H1 (cell line): ENCODE results near the gene LOXHD1. TPM values are rescaled to one million over a fixed set of nuclear protein-coding genes. Genes with fewer than 3 reads are reported as not detected.

Experiments used
- CTCF ChIA-PET: fragments of 300-600 bp; sonication (Branson Sonifier 250); formaldehyde crosslinking; loops from one replicate; lab custom pipeline; 2021; ENCODE audit not compliant: partially characterized antibody; lab: Charles Lee
- POLR2A ChIA-PET: fragments of 300-600 bp; sonication (Branson Sonifier 250); formaldehyde crosslinking; loops from one replicate; lab custom pipeline; 2021; ENCODE audit warnings: inconsistent platforms; ENCODE audit not compliant: partially characterized antibody; lab: Charles Lee
- DNase-seq, 2 experiments: peaks; one replicate each; pipeline versions ENCODE4 v3.0.0 to v3.0.0-alpha.2; 2010 to 2022; ENCODE audit warnings: low spot score in 2 of 2, low read depth in 1 of 2, mixed read lengths in 1 of 2
- FAIRE-seq: peaks from 2 replicates; lab custom pipeline; 2011; peaks lifted over from hg19 to GRCh38; lab: Jason Lieb, UNC
- H2AFZ ChIP-seq: 2 replicates; pipeline ENCODE4 v1.8.1; 2012; ENCODE audit warnings: low read length, inconsistent platforms
- H2AK5ac ChIP-seq: 2 replicates; pipeline ENCODE4 v1.6.1; 2013; ENCODE audit warnings: low read depth, low read length
- H2BK120ac ChIP-seq: replicated peaks from 2 replicates; pipeline ENCODE3; 2013; ENCODE audit warnings: low read depth, low read length, inconsistent platforms
- H2BK12ac ChIP-seq: 2 replicates; pipeline ENCODE4 v1.6.1; 2013; ENCODE audit warnings: low read depth, low read length
- H2BK15ac ChIP-seq: 2 replicates; pipeline ENCODE4 v1.6.1; 2013; ENCODE audit warnings: low read length
- H2BK20ac ChIP-seq: 2 replicates; pipeline ENCODE4 v1.6.1; 2013; ENCODE audit warnings: low read length
- H2BK5ac ChIP-seq: 2 replicates; pipeline ENCODE4 v1.6.1; 2013; ENCODE audit warnings: low read depth, low read length
- H3K14ac ChIP-seq: 2 replicates; pipeline ENCODE4 v1.6.1; 2013; ENCODE audit warnings: inconsistent platforms; ENCODE audit not compliant: insufficient read length
- H3K18ac ChIP-seq: 2 replicates; pipeline ENCODE4 v1.6.1; 2013; ENCODE audit warnings: low read length; ENCODE audit errors: extremely low read depth
- H3K23ac ChIP-seq: 2 replicates; pipeline ENCODE4 v1.6.1; 2013; ENCODE audit warnings: inconsistent platforms; ENCODE audit not compliant: insufficient read length
- H3K23me2 ChIP-seq: 2 replicates; pipeline ENCODE4 v1.6.1; 2013; ENCODE audit warnings: low read depth, low read length
- H3K27ac ChIP-seq: 2 replicates; pipeline ENCODE4 v1.6.1; 2011; ENCODE audit warnings: low read depth, low read length, inconsistent platforms
- H3K27me3 ChIP-seq, 4 experiments: replicated peaks in 1 of 4; 1 replicate in 1 of 4; 2 replicates in 3 of 4; pipeline versions ENCODE4 v1.6.1 to v1.8.1; 2011 to 2013; ENCODE audit warnings: low read length in 3 of 4, mild to moderate bottlenecking in 3 of 4, inconsistent platforms in 2 of 4, mixed read lengths in 2 of 4, moderate library complexity in 1 of 4; ENCODE audit not compliant: control insufficient read depth in 3 of 4, insufficient read depth in 3 of 4; ENCODE audit errors: extremely low read depth in 1 of 4
- H3K36me3 ChIP-seq, 4 experiments: 2 replicates each; pipeline versions ENCODE4 v1.6.1 to v1.8.1; 2011 to 2013; ENCODE audit warnings: mild to moderate bottlenecking in 4 of 4, low read length in 3 of 4, moderate library complexity in 2 of 4, control low read depth in 1 of 4, inconsistent platforms in 1 of 4; ENCODE audit not compliant: insufficient read depth in 4 of 4, control insufficient read depth in 2 of 4
- H3K4ac ChIP-seq: replicated peaks from 2 replicates; pipeline ENCODE3; 2013; ENCODE audit warnings: low read length, low read depth, mixed read lengths, inconsistent platforms; ENCODE audit not compliant: insufficient read length
- H3K4me1 ChIP-seq, 4 experiments: replicated peaks in 1 of 4; 1 replicate in 1 of 4; 2 replicates in 3 of 4; pipeline versions ENCODE4 v1.6.1 to v1.8.1; 2011 to 2013; ENCODE audit warnings: low read length in 3 of 4, inconsistent platforms in 2 of 4, mixed read lengths in 1 of 4; ENCODE audit not compliant: insufficient read depth in 4 of 4, control insufficient read depth in 3 of 4
- H3K4me2 ChIP-seq, 2 experiments: 2 replicates each; pipeline versions ENCODE4 v1.6.1 to v1.8.1; 2011 to 2013; ENCODE audit warnings: low read depth in 2 of 2, low read length in 2 of 2, control low read depth in 1 of 2, inconsistent platforms in 1 of 2, mild to moderate bottlenecking in 1 of 2; ENCODE audit not compliant: insufficient read depth in 1 of 2
- H3K4me3 ChIP-seq, 4 experiments: fragments of 200-600, 300-600 bp in 1 of 4; sonication (generic), shearing (Covaris generic), sonication (Bioruptor Twin) in 1 of 4; 2 replicates each; pipeline versions ENCODE4 v1.5.1 to v1.8.1; 2011 to 2016; ENCODE audit warnings: low read length in 4 of 4, low read depth in 3 of 4, control low read depth in 2 of 4, inconsistent platforms in 2 of 4, mild to moderate bottlenecking in 2 of 4, mixed read lengths in 1 of 4, moderate library complexity in 1 of 4; ENCODE audit not compliant: insufficient read depth in 2 of 4; ENCODE audit errors: extremely low read depth in 1 of 4
- H3K56ac ChIP-seq: replicated peaks from 2 replicates; pipeline ENCODE3; 2013; ENCODE audit warnings: low read depth, mild to moderate bottlenecking, mixed read lengths, low read length, inconsistent platforms; ENCODE audit not compliant: insufficient read length
- H3K79me1 ChIP-seq: 2 replicates; pipeline ENCODE4 v1.6.1; 2013; ENCODE audit warnings: low read depth, low read length, control low read depth
- H3K79me2 ChIP-seq, 2 experiments: 2 replicates each; pipeline versions ENCODE4 v1.6.1 to v1.8.1; 2012 to 2013; ENCODE audit warnings: low read length in 2 of 2, mild to moderate bottlenecking in 2 of 2, inconsistent platforms in 1 of 2; ENCODE audit not compliant: insufficient read depth in 2 of 2, control insufficient read depth in 1 of 2
- H3K9ac ChIP-seq, 4 experiments: replicated peaks in 1 of 4; 1 replicate in 1 of 4; 2 replicates in 3 of 4; pipeline versions ENCODE4 v1.6.1 to v1.8.1; 2011 to 2013; ENCODE audit warnings: low read depth in 3 of 4, low read length in 3 of 4, control low read depth in 2 of 4, mild to moderate bottlenecking in 2 of 4, moderate library complexity in 2 of 4, inconsistent platforms in 1 of 4; ENCODE audit errors: extremely low read depth in 1 of 4
- H3K9me3 ChIP-seq, 2 experiments: 2 replicates each; pipeline versions ENCODE4 v1.6.1 to v1.8.1; 2012 to 2013; ENCODE audit warnings: mild to moderate bottlenecking in 2 of 2, moderate library complexity in 2 of 2, control low read depth in 1 of 2, inconsistent platforms in 1 of 2, low read depth in 1 of 2, low read length in 1 of 2, mixed read lengths in 1 of 2; ENCODE audit not compliant: insufficient read depth in 2 of 2
- H4K20me1 ChIP-seq, 2 experiments: replicated peaks in 1 of 2; 2 replicates each; pipeline versions ENCODE3 to v1.8.1; 2011 to 2013; ENCODE audit warnings: inconsistent platforms in 2 of 2, low read length in 2 of 2, mild to moderate bottlenecking in 1 of 2; ENCODE audit not compliant: insufficient read depth in 2 of 2, control insufficient read depth in 1 of 2
- H4K5ac ChIP-seq: 2 replicates; pipeline ENCODE4 v1.6.1; 2013; ENCODE audit warnings: low read length, low read depth, mixed read lengths, inconsistent platforms; ENCODE audit not compliant: insufficient read length
- H4K8ac ChIP-seq: 2 replicates; pipeline ENCODE4 v1.8.0; 2013; ENCODE audit warnings: mild to moderate bottlenecking, moderate library complexity, low read length, inconsistent platforms; ENCODE audit not compliant: insufficient read depth; ENCODE audit errors: extremely low read depth
- H4K91ac ChIP-seq: replicated peaks from 2 replicates; pipeline ENCODE3; 2013; ENCODE audit warnings: low read length, mixed read lengths, inconsistent platforms; ENCODE audit not compliant: insufficient read length
- CBX5 ChIP-seq: fragments of 300-800, 300-1000 bp; sonication (generic); IDR thresholded peaks from 2 replicates; pipeline ENCODE4 v1.7.1; 2016; ENCODE audit warnings: antibody characterized with exemption, low read length, low read depth
- EP300 ChIP-seq, 2 experiments: IDR thresholded peaks; 1 replicate in 1 of 2; 2 replicates in 1 of 2; pipeline ENCODE4 v1.6.1; 2011 to 2012; ENCODE audit warnings: low read depth in 2 of 2, low read length in 2 of 2, mild to moderate bottlenecking in 2 of 2, borderline replicate concordance in 1 of 2, inconsistent platforms in 1 of 2, moderate library complexity in 1 of 2
- HDAC6 ChIP-seq: IDR thresholded peaks from one replicate; pipeline ENCODE4 v1.7.1; 2012; ENCODE audit warnings: low read depth, mild to moderate bottlenecking, inconsistent platforms, low read length, moderate library complexity
- KDM4A ChIP-seq: IDR thresholded peaks from one replicate; pipeline ENCODE4 v1.7.1; 2012; ENCODE audit warnings: low read depth, mild to moderate bottlenecking, moderate library complexity, low read length, inconsistent platforms; ENCODE audit not compliant: severe bottlenecking
- NRF1 ChIP-seq: IDR thresholded peaks from 2 replicates; pipeline ENCODE4 v1.6.1; 2011; ENCODE audit warnings: mild to moderate bottlenecking, low read depth, low read length, improper control_type of control experiment
- POLR2AphosphoS5 ChIP-seq: IDR thresholded peaks from 2 replicates; pipeline ENCODE4 v1.6.1; 2011; ENCODE audit warnings: low read depth, low read length
- RFX5 ChIP-seq: IDR thresholded peaks from 2 replicates; pipeline ENCODE4 v1.6.1; 2011; ENCODE audit warnings: low read depth, low read length, improper control_type of control experiment, borderline replicate concordance
- TEAD4 ChIP-seq: IDR thresholded peaks from 2 replicates; pipeline ENCODE4 v1.6.1; 2012; ENCODE audit warnings: low read depth, low read length, inconsistent platforms, mixed read lengths
- WGBS, 2 experiments: shearing (Covaris generic) in 1 of 2; methylation state at CpG; one replicate each; pipeline versions ENCODE4 v1.1.6 to v1.1.7; 2013 to 2015; ENCODE audit warnings: low lambda C conversion rate in 2 of 2, mixed read lengths in 2 of 2, inconsistent platforms in 1 of 2, low coverage in 1 of 2, missing lambda C conversion rate in 1 of 2; ENCODE audit not compliant: insufficient replicate concordance in 2 of 2, insufficient coverage in 1 of 2, insufficient read length in 1 of 2; ENCODE audit errors: extremely low coverage in 1 of 2, missing lambda C conversion rate in 1 of 2; 5-methylcytosine and 5-hydroxymethylcytosine counted together
- polyA plus RNA-seq, 7 experiments: library from polyadenylated mRNA; depleted of rRNA in 3 of 7; stranded (reverse) in 5 of 7; unstranded in 2 of 7; fragments of >200 nt in 5 of 7; fragments of 200-250 nt in 2 of 7; gene quantifications; 1 replicate in 5 of 7; 2 replicates in 1 of 7; 4 replicates in 1 of 7; pipeline versions ENCODE4 v1.2.1 to v1.2.3, GENCODE V29; 2011 to 2013; ENCODE audit warnings: missing spikeins in 2 of 7, mixed read lengths in 2 of 7
- total RNA-seq: library from RNA; stranded (reverse); fragmentation: NEBNext Ultra II Directional; extraction: Animal tissue kit (Norgen Biotek cat#: 25700); gene quantifications from 2 replicates; pipeline ENCODE4 v1.2.1, GENCODE V29; 2021
- TF ChIP-seq, protein P1 (sequence below), 3 experiments: IDR thresholded peaks; 1 replicate in 2 of 3; 2 replicates in 1 of 3; pipeline versions ENCODE4 v1.5.1 to v1.6.1; 2011; ENCODE audit warnings: low read length in 3 of 3, mild to moderate bottlenecking in 3 of 3, inconsistent platforms in 2 of 3, low read depth in 1 of 3, moderate library complexity in 1 of 3; ENCODE audit not compliant: insufficient read depth in 1 of 3; ENCODE audit errors: control extremely low read depth in 1 of 3

The LOXHD1 gene
- total and polyA plus RNA-seq, 2 of the 8 experiments (the other 6 are each of a cell fraction or from before 2014, with no cell fraction given) = 0.02 TPM; not detected in 1

DNA sequence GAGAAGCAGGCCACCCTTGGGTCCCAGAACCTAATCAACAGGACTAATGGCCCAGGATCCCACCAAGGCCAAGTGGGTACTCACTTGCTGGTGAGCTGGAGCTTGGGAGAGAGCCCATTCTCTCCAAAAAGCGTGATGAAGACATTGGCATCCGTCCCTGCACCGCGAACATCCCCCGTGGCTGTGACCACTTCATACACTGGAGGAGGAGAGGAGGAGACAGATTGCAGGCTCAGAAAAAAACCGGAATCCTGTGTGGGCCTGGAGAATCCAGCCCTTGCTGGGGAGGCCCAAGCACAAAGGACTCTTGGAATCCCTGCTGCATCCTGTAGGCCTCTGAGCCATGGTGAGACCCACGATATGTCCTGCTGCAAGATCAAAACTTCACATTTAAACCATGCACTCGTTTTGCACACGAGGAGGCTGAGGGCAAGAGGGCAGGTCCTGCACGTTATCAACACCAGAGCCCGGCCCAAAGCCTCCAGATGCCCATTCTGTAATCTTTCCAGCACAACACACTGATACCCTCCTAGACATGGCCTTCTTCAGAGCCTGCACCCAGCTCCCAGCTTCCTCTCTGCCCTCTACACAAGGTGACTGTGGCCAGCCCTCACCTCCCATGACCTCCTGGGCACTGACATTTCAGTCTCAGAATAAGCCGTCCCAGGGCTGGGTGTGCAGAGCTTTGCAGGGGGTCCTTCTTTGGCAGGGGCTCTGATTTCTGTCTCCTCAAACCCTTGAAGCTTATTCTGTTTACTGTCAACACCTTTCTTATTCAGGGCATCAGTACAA lies 7.8 kb downstream of the LOXHD1 start:
- no peaks in the 10 kb centered on the region for H3K79me2 ChIP-seq
- no peak for FAIRE-seq
- ChIA-PET CTCF (interaction anchor here (0.7 to 5.1 kb wide), 11 partner anchors 9 to 368 kb away, joined by 3 to 47 read pairs (median 5); partner anchors contain the start of gene LOXHD1), POLR2A (interaction anchor here (1.4 kb wide), 1 partner anchor 9 kb away, joined by 4 read pairs; no protein-coding TSS in a partner anchor)
- H3K4ac ChIP-seq = no peak overlapping the region
- H2AFZ ChIP-seq = no peak overlapping the region
- H3K27ac ChIP-seq = no peak overlapping the region
- 88% methylated on average over 12 of the region's 12 CpGs; no CpG with 5 or more reads in 1 of the 2 experiments for WGBS, 2 experiments
- H3K9me3 ChIP-seq = no peaks in the 10 kb centered on the region
- H2AK5ac ChIP-seq = 0 out of 2 replicates have a peak overlapping the region, but pooled peaks have one; percentile 82
- H3K79me1 ChIP-seq = no peaks in the 10 kb centered on the region
- no peaks in the 10 kb centered on the region for H3K27me3 ChIP-seq
- no peaks in the 10 kb centered on the region for H4K20me1 ChIP-seq
- H2BK120ac ChIP-seq = no peak overlapping the region
- no peak overlapping the region for H3K4me3 ChIP-seq
- H3K23me2 ChIP-seq = no peaks in the 10 kb centered on the region
- H2BK5ac ChIP-seq = no peak overlapping the region
- no peak overlapping the region for H3K18ac ChIP-seq
- no peak overlapping the region for H4K91ac ChIP-seq
- no peak overlapping the region for H2BK20ac ChIP-seq
- H3K56ac ChIP-seq = no peak overlapping the region
- no peak overlapping the region for H3K14ac ChIP-seq
- H2BK15ac ChIP-seq = no peak overlapping the region
- H4K8ac ChIP-seq = peak overlapping the region; percentile 17; the same call in 1 of the 2 replicates
- no peak for DNase-seq
- H3K4me1 ChIP-seq = no peaks in the 10 kb centered on the region; a peak in 1 of 7 replicates
- H2BK12ac ChIP-seq = no peak overlapping the region
- no peak overlapping the region for H3K9ac ChIP-seq
- H4K5ac ChIP-seq = no peak overlapping the region
- no peak overlapping the region for H3K23ac ChIP-seq
- H3K36me3 ChIP-seq = no peaks in the 10 kb centered on the region
- no peak overlapping the region for H3K4me2 ChIP-seq
- no peak for TF ChIP-seq KDM4A
- TF ChIP-seq, protein P1, sequence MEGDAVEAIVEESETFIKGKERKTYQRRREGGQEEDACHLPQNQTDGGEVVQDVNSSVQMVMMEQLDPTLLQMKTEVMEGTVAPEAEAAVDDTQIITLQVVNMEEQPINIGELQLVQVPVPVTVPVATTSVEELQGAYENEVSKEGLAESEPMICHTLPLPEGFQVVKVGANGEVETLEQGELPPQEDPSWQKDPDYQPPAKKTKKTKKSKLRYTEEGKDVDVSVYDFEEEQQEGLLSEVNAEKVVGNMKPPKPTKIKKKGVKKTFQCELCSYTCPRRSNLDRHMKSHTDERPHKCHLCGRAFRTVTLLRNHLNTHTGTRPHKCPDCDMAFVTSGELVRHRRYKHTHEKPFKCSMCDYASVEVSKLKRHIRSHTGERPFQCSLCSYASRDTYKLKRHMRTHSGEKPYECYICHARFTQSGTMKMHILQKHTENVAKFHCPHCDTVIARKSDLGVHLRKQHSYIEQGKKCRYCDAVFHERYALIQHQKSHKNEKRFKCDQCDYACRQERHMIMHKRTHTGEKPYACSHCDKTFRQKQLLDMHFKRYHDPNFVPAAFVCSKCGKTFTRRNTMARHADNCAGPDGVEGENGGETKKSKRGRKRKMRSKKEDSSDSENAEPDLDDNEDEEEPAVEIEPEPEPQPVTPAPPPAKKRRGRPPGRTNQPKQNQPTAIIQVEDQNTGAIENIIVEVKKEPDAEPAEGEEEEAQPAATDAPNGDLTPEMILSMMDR (IDR thresholded peaks at IDR 0.05; ENCODE audit: control extremely low read depth in 1 of 3, insufficient read depth in 1 of 3, low read depth in 1 of 3, low read length in 3 of 3) = no peak
- no peak for TF ChIP-seq EP300 (IDR thresholded peaks at IDR 0.05; ENCODE audit: borderline replicate concordance in 1 of 2, low read depth in 2 of 2, low read length in 2 of 2)
- no peak for TF ChIP-seq NRF1
- no peak for TF ChIP-seq CBX5
- no peak for TF ChIP-seq RFX5
- no peak for TF ChIP-seq HDAC6
- no peak for TF ChIP-seq POLR2AphosphoS5
- TF ChIP-seq TEAD4 = no peak
